Trophoblast cell (in vitro differentiated cells and primary cell): ENCODE results near the gene FDXACB1.

Experiments used
- DNase-seq, 2 donors: peaks; one replicate each; pipeline ENCODE4 v3.0.0-alpha.2; 2016
- H2AFZ ChIP-seq: 2 replicates; pipeline ENCODE4 v1.6.1; 2013; ENCODE audit warnings: low read length, moderate library complexity, mild to moderate bottlenecking; ENCODE audit not compliant: insufficient read depth, poor library complexity
- H2AK5ac ChIP-seq: 2 replicates; pipeline ENCODE4 v1.6.1; 2013; ENCODE audit warnings: mild to moderate bottlenecking, low read length
- H2BK120ac ChIP-seq: 2 replicates; pipeline ENCODE4 v1.6.1; 2013; ENCODE audit warnings: low read length, mild to moderate bottlenecking, moderate library complexity; ENCODE audit not compliant: insufficient read depth, poor library complexity
- H2BK12ac ChIP-seq: 2 replicates; pipeline ENCODE4 v1.6.1; 2013; ENCODE audit warnings: mild to moderate bottlenecking, low read length, moderate library complexity
- H2BK5ac ChIP-seq: 2 replicates; pipeline ENCODE4 v1.6.1; 2013; ENCODE audit warnings: low read length, low read depth, moderate library complexity, mild to moderate bottlenecking; ENCODE audit not compliant: poor library complexity
- H3K14ac ChIP-seq: 2 replicates; pipeline ENCODE4 v1.6.1; 2013; ENCODE audit warnings: mild to moderate bottlenecking, low read length
- H3K18ac ChIP-seq: 2 replicates; pipeline ENCODE4 v1.6.1; 2013; ENCODE audit warnings: mild to moderate bottlenecking, low read length
- H3K23ac ChIP-seq: 2 replicates; pipeline ENCODE4 v1.6.1; 2013; ENCODE audit warnings: low read length
- H3K27ac ChIP-seq: 2 replicates; pipeline ENCODE4 v1.5.1; 2013; ENCODE audit warnings: low read depth, mild to moderate bottlenecking, inconsistent platforms, low read length, moderate library complexity
- H3K27me3 ChIP-seq: 2 replicates; pipeline ENCODE4 v1.6.1; 2013; ENCODE audit warnings: inconsistent platforms, mild to moderate bottlenecking, low read length, moderate library complexity; ENCODE audit not compliant: insufficient read depth
- H3K36me3 ChIP-seq, 2 experiments: 1 replicate in 1 of 2; 2 replicates in 1 of 2; pipeline ENCODE4 v1.6.1; 2013; ENCODE audit warnings: low read length in 2 of 2, mild to moderate bottlenecking in 2 of 2, moderate library complexity in 1 of 2; ENCODE audit not compliant: insufficient read depth in 2 of 2, control insufficient read depth in 1 of 2
- H3K4ac ChIP-seq: 2 replicates; pipeline ENCODE4 v1.6.1; 2013; ENCODE audit warnings: low read depth, mild to moderate bottlenecking, low read length, moderate library complexity
- H3K4me1 ChIP-seq, 2 experiments: 1 replicate in 1 of 2; 2 replicates in 1 of 2; pipeline ENCODE4 v1.6.1; 2013; ENCODE audit warnings: low read length in 2 of 2, mild to moderate bottlenecking in 2 of 2, moderate library complexity in 1 of 2; ENCODE audit not compliant: insufficient read depth in 2 of 2, control insufficient read depth in 1 of 2
- H3K4me2 ChIP-seq: 2 replicates; pipeline ENCODE4 v1.6.1; 2013; ENCODE audit warnings: inconsistent platforms, mild to moderate bottlenecking, low read length, moderate library complexity
- H3K4me3 ChIP-seq: 2 replicates; pipeline ENCODE4 v1.5.1; 2013; ENCODE audit warnings: mild to moderate bottlenecking, low read depth, low read length, inconsistent platforms
- H3K79me1 ChIP-seq: one replicate; pipeline ENCODE4 v1.6.1; 2013; ENCODE audit warnings: low read length
- H3K79me2 ChIP-seq: 2 replicates; pipeline ENCODE4 v1.6.1; 2013; ENCODE audit warnings: low read length, mild to moderate bottlenecking; ENCODE audit not compliant: control insufficient read depth, insufficient read depth, poor library complexity
- H3K9ac ChIP-seq: 2 replicates; pipeline ENCODE4 v1.6.1; 2013; ENCODE audit warnings: mild to moderate bottlenecking, low read length
- H3K9me3 ChIP-seq: 2 replicates; pipeline ENCODE4 v1.6.1; 2013; ENCODE audit warnings: low read depth, mild to moderate bottlenecking, control low read depth, inconsistent platforms, low read length; ENCODE audit not compliant: insufficient read depth
- H4K12ac ChIP-seq: 2 replicates; pipeline ENCODE4 v1.6.1; 2013; ENCODE audit warnings: low read depth, mild to moderate bottlenecking, low read length, moderate library complexity
- H4K8ac ChIP-seq: 2 replicates; pipeline ENCODE4 v1.6.1; 2013; ENCODE audit warnings: low read depth, mild to moderate bottlenecking, low read length, moderate library complexity
- H4K91ac ChIP-seq: one replicate; pipeline ENCODE4 v1.6.1; 2013; ENCODE audit warnings: low read depth, mild to moderate bottlenecking, low read length, moderate library complexity
- WGBS: extraction: QIAGEN DNeasy Blood & Tissue Kit; methylation state at CpG from one replicate; pipeline ENCODE4 v1.1.7; 2013; ENCODE audit warnings: missing lambda C conversion rate; ENCODE audit not compliant: insufficient read length, insufficient coverage; ENCODE audit errors: extremely low coverage; 5-methylcytosine and 5-hydroxymethylcytosine counted together

The FDXACB1 gene

DNA sequence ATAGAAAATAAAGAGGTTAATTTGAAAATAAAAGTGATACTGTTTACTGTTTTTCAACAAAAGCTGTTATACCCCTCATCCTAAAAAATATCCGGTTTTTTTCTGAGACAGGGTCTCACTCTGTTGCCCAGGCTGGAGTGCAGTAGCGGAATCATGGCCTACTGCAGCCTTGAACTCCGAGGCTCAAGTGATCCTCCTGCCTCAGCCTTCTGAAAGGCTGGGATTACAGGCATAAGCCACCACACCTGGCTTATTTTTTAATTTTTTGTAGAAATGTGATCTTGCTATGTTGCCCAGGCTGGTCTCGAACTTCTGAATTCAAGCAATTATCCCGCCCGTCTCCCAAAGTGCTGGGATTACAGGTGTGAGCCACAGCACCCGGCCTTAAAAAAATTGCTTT, 43.3 kb downstream of the FDXACB1 start:
- DNase-seq: no peak

DNA sequence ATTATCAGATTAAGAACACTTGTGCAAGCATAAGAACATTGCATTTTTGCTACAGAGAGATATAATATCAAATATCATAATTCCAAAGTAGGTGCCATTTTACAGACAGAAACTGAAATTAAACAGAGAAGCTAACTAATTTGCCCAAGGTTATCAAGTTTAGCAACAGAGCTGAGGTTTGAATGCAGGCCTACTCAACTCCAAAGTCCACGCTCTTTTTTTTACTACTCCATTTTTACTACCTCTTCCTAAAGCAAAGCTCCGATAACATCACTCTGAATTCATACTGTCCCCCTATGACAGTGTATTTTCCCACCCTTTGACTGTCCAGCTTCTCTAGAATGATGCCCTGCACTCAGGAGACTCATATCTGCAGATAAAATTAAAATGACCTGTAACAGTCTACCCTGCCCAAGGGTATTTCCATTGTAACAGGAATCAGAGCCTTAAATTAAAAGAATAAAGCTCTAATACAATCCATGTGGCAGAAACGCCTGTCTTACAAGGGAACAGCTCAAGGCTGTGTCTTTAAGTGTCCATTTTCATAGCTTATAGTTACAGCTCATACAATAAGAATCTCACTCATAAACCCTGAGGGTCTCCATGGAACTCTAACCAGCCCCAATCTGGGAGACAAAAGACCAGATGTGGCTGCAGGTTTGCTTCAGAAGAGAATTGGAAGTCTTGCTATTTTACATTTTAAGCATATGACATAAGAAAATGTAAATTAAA, 44.4 kb downstream of the FDXACB1 start:
- H2AK5ac ChIP-seq: no peak overlapping the region
- H3K27me3 ChIP-seq: no peaks in the 10 kb centered on the region
- DNase-seq: no peak
- H3K9me3 ChIP-seq: no peaks in the 10 kb centered on the region
- no peak overlapping the region for H2AFZ ChIP-seq
- no peak overlapping the region for H3K27ac ChIP-seq
- no peak overlapping the region for H3K4ac ChIP-seq
- no peak overlapping the region for H3K18ac ChIP-seq
- no peak overlapping the region for H4K8ac ChIP-seq
- no peak overlapping the region for H4K12ac ChIP-seq
- H2BK120ac ChIP-seq: no peak overlapping the region
- no peaks in the 10 kb centered on the region for H3K79me2 ChIP-seq
- H2BK5ac ChIP-seq: no peak overlapping the region
- no peak overlapping the region for H2BK12ac ChIP-seq
- no peak overlapping the region for H3K14ac ChIP-seq
- no peak overlapping the region for H3K4me2 ChIP-seq
- H3K9ac ChIP-seq: no peak overlapping the region
- 100% methylated on average over 2 of the region's 3 CpGs for WGBS
- no peak overlapping the region for H4K91ac ChIP-seq
- no peaks in the 10 kb centered on the region for H3K4me1 ChIP-seq
- H3K23ac ChIP-seq: no peak overlapping the region
- no peak overlapping the region for H3K4me3 ChIP-seq
- no peaks in the 10 kb centered on the region for H3K79me1 ChIP-seq
- peaks cover 8% of the 10 kb centered on the region in 2 experiments for H3K36me3 ChIP-seq

More for the DNA sequence above, 43.3 kb downstream of the FDXACB1 start:
- Histone ChIP-seq H3K79me1 (no peaks in the 10 kb centered on the region), H3K14ac (no peak overlapping the region), H2AFZ (no peak overlapping the region), H3K23ac (no peak overlapping the region), H3K79me2 (no peaks in the 10 kb centered on the region), H3K9ac (no peak overlapping the region), H3K36me3 (peaks cover 8% of the 10 kb centered on the region in 2 experiments), H3K9me3 (no peaks in the 10 kb centered on the region), H3K4me1 (no peaks in the 10 kb centered on the region), H3K4ac (no peak overlapping the region), H4K91ac (no peak overlapping the region), H4K8ac (no peak overlapping the region), H3K4me3 (no peak overlapping the region), H4K12ac (no peak overlapping the region), H3K27me3 (no peaks in the 10 kb centered on the region), H3K27ac (no peak overlapping the region), H3K4me2 (no peak overlapping the region), H3K18ac (no peak overlapping the region), H2AK5ac (no peak overlapping the region), H2BK5ac (no peak overlapping the region), H2BK12ac (no peak overlapping the region), H2BK120ac (no peak overlapping the region)
- no CpG with 5 or more reads among the region's 7 CpGs for WGBS

DNA sequence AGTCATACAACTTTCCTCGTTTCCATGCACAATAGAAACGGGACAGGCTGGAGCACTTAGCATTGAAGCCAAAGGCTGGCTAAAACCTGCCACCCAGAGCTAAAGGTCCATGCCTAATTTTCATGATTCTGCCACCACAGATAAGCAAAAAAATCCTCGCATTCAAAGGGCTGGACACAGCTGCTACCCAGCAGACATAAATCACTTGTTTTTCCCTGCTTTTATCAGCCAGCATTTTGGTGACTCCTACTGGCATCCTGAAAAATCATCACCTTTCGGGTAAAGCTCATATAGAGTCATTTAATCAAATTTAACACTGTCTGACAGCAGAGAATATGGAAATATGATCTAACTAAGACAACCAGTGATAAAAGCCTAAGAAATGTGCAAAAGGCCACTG, 45.4 kb downstream of the FDXACB1 start:
- no peaks in the 10 kb centered on the region for H3K9me3 ChIP-seq
- no peaks in the 10 kb centered on the region for H3K4me1 ChIP-seq
- no peak overlapping the region for H4K91ac ChIP-seq
- H3K36me3 ChIP-seq: peaks cover 8% of the 10 kb centered on the region in 2 experiments
- H3K9ac ChIP-seq: no peak overlapping the region
- no peak overlapping the region for H2BK120ac ChIP-seq
- H2BK5ac ChIP-seq: no peak overlapping the region
- no peak overlapping the region for H3K4ac ChIP-seq
- H3K79me2 ChIP-seq: no peaks in the 10 kb centered on the region
- H3K4me3 ChIP-seq: no peak overlapping the region
- no CpG with 5 or more reads among the region's 4 CpGs for WGBS
- H3K4me2 ChIP-seq: no peak overlapping the region
- no peak overlapping the region for H3K27ac ChIP-seq
- no peak overlapping the region for H2AFZ ChIP-seq
- no peak overlapping the region for H4K8ac ChIP-seq
- no peaks in the 10 kb centered on the region for H3K27me3 ChIP-seq
- H3K18ac ChIP-seq: no peak overlapping the region
- peak; percentile 12 to 41 for DNase-seq
- H4K12ac ChIP-seq: no peak overlapping the region
- H3K79me1 ChIP-seq: no peaks in the 10 kb centered on the region
- no peak overlapping the region for H2AK5ac ChIP-seq
- H2BK12ac ChIP-seq: no peak overlapping the region
- H3K23ac ChIP-seq: no peak overlapping the region
- no peak overlapping the region for H3K14ac ChIP-seq

DNA sequence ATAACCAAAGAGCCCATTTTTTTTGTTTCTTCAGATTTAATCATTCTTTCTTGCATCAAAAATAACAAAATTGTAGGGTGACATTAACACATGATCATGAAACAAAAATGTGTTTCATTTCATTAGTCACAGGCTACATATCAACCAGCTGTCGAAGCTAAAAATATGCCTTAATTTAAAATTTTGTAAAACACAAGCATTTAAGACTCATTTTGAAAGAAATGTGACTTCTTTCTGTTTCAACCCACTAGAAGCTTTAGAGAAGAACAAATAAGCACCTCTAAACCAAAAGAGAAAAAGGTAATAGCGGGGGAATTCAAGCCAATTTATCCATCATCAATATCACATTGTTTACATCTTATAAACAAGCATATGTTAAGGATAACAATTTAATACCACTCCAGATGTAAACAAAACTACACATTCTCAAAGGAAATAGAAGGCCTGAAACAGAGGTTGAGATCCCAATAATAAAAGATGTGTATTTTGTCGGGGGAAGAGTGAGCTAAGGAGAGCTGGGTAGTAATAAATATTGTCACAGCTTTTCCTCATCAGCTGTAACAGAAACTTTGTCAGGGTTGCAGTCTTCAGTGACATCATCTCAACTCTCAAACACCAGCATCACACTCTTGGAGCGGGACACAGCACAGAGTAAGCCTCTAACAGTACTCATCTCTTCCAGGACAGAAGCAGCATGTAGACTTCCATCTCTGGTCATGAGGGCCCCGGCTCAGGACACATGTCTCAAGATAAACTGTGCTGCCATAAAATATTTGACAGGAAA, 49.6 kb downstream of the FDXACB1 start:
- H3K4me3 ChIP-seq: no peak overlapping the region
- H3K79me2 ChIP-seq: no peaks in the 10 kb centered on the region
- no peaks in the 10 kb centered on the region for H3K79me1 ChIP-seq
- no peaks in the 10 kb centered on the region for H3K27me3 ChIP-seq
- no peak overlapping the region for H2BK5ac ChIP-seq
- no peak overlapping the region for H3K14ac ChIP-seq
- H3K4ac ChIP-seq: no peak overlapping the region
- H3K23ac ChIP-seq: no peak overlapping the region
- H2BK120ac ChIP-seq: no peak overlapping the region
- H2AFZ ChIP-seq: no peak overlapping the region
- peaks cover 0 to 5% of the 10 kb centered on the region in 2 experiments for H3K36me3 ChIP-seq
- WGBS: no CpG with 5 or more reads among the region's 5 CpGs
- H3K18ac ChIP-seq: no peak overlapping the region
- H4K91ac ChIP-seq: no peak overlapping the region
- no peak overlapping the region for H3K9ac ChIP-seq
- no peak overlapping the region for H2BK12ac ChIP-seq
- H3K4me2 ChIP-seq: no peak overlapping the region
- H4K8ac ChIP-seq: no peak overlapping the region
- no peaks in the 10 kb centered on the region for H3K4me1 ChIP-seq
- no peak overlapping the region for H4K12ac ChIP-seq
- H3K27ac ChIP-seq: no peak overlapping the region
- no peaks in the 10 kb centered on the region for H3K9me3 ChIP-seq
- H2AK5ac ChIP-seq: no peak overlapping the region
- no peak for DNase-seq
